Astrocyte of the cerebellum (primary cell): ENCODE measurements around the gene PHOX2A.
A peak's percentile ranks its signal among the peaks of the same experiment; 100 is the strongest.
"Not testable (repeated sequence)": the region's sequence is repeated elsewhere in the genome, so short reads cannot be mapped to it uniquely, and the experiment has no call there.

Experiments used
- DNase-seq: peaks from one replicate; pipeline ENCODE4 v3.0.0-alpha.2; 2011; ENCODE audit warnings: low read depth
- H3K4me3 ChIP-seq: 2 replicates; pipeline ENCODE4 v1.5.1; 2011; ENCODE audit warnings: mild to moderate bottlenecking, low read depth, low read length, moderate library complexity
- in situ Hi-C: cut with HindIII; loops from 2 replicates; pipeline ENCODE4 v1.10.0; 2017; ENCODE audit warnings: low sequenced_read_pairs
- TF ChIP-seq, protein P1 (sequence below): IDR thresholded peaks from 2 replicates; pipeline ENCODE4 v1.5.1; 2012; ENCODE audit warnings: low read length, low read depth, moderate library complexity, mild to moderate bottlenecking; ENCODE audit errors: missing control alignments

PHOX2A gene

DNA sequence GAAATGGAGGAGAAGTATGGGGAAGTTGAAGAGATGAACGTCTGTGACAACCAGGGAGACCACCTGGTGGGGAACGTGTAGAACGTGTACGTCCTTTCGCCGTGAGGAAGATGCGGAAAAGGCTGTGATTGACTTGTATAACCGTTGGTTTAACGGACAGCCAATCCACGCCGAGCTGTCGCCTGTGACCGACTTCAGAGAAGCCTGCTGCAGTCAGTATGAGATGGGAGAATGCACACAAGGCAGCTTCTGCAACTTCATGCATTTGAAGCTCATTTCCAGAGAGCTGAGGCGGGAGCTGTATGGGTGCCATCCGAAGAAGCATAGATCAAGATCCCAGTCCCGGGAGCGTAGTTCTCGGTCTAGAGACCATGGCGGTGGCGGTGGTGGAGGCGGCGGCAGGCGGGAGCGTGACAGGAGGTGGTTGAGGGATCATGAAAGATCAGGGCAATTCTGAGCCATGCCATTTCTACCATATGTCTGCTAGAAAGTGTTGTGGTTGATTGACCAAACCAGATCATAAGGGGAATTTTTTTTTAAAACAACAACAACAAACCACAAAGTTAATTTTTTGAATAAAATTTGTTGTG is 36.8 kb upstream of the PHOX2A start:
- in situ Hi-C loops = no loop called here
- TF ChIP-seq, protein P1, sequence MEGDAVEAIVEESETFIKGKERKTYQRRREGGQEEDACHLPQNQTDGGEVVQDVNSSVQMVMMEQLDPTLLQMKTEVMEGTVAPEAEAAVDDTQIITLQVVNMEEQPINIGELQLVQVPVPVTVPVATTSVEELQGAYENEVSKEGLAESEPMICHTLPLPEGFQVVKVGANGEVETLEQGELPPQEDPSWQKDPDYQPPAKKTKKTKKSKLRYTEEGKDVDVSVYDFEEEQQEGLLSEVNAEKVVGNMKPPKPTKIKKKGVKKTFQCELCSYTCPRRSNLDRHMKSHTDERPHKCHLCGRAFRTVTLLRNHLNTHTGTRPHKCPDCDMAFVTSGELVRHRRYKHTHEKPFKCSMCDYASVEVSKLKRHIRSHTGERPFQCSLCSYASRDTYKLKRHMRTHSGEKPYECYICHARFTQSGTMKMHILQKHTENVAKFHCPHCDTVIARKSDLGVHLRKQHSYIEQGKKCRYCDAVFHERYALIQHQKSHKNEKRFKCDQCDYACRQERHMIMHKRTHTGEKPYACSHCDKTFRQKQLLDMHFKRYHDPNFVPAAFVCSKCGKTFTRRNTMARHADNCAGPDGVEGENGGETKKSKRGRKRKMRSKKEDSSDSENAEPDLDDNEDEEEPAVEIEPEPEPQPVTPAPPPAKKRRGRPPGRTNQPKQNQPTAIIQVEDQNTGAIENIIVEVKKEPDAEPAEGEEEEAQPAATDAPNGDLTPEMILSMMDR = no peak
- no peak for DNase-seq
- H3K4me3 ChIP-seq = no peak overlapping the region

DNA sequence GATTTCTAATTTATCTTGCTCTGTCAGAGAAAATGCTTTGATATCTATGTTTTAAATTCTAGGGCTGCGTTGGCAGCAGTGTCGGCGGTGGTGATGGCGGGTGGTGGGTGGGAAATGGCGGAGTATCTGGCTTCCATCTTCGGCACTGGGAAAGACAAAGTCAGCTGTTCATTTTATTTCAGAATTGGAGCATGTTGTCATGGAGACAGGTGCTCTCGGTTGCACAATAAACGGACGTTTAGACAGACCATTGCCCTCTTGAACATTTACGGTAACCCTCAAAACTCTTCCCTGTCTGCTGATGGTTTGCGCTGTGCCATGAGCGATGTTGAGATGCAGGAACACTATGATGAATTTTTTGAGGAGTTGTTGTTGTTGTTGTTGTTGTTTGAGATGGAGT is 36.1 kb upstream of the PHOX2A start:
- TF ChIP-seq, protein P1 = no peak
- DNase-seq = no peak
- no peak overlapping the region for H3K4me3 ChIP-seq
- in situ Hi-C loops = no loop called here

DNA sequence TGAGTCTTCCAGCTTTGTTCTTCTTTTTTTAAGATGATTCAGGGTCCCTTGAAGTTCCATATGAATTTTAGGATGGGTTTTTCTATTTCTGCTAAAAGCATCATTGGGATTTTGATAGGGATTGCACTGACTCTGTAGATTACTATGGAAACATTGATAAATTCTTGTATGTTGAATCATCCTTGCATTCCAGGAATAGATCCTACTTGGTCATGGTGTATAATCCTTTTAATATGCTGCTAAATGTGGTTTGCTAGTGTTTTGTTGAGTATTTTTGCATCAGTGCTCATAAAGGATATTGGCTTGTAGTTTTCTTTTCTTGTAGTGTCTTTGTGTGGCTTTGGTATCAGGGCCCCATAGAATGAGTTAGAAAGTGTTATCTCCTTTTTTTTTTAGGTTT is 34.9 kb upstream of the PHOX2A start:
- TF ChIP-seq, protein P1 = no peak
- DNase-seq = peak; percentile 59
- no peak overlapping the region for H3K4me3 ChIP-seq
- in situ Hi-C loops = no loop called here

DNA sequence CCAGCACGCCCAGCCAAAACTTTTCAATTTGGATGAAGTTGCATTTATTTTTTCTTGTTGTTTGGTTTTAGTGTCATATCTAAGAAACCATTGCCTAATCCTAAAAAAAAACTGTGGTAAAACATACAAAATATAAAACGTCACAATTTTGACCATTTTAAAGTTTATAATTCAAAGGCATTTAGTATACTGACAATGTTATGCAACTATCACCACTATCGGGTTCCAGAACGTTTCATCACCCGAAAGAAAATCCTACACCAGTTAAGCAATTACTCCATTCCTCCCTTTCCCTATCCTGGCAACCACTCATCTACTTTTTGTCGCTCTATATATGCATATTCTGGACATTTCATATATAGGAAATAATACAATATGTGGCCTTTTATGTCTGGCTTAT is 30.5 kb upstream of the PHOX2A start:
- TF ChIP-seq, protein P1 = no peak
- in situ Hi-C loops = no loop called here
- H3K4me3 ChIP-seq = no peak overlapping the region
- no peak for DNase-seq

DNA sequence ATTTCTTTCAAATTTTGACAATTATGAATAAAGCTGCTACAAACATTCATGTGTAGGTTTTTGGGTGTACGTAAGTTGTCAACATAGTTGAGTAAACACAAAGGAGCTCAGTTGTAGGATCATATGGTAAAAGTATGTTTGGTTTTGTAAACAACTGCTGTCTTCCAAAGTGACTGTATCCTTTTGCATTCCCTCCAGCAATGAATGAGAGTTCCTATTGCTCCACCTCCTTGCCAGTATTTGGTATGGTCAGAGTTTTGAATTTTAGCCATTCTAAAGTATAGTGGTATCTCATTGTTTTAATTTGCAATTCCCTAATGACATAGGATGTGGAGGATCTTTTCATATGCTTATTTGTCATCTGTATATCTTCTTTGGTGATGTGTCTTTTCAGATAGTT is 28.0 kb upstream of the PHOX2A start:
- in situ Hi-C loops = no loop called here
- TF ChIP-seq, protein P1 = no peak
- no peak overlapping the region for H3K4me3 ChIP-seq
- no peak for DNase-seq

DNA sequence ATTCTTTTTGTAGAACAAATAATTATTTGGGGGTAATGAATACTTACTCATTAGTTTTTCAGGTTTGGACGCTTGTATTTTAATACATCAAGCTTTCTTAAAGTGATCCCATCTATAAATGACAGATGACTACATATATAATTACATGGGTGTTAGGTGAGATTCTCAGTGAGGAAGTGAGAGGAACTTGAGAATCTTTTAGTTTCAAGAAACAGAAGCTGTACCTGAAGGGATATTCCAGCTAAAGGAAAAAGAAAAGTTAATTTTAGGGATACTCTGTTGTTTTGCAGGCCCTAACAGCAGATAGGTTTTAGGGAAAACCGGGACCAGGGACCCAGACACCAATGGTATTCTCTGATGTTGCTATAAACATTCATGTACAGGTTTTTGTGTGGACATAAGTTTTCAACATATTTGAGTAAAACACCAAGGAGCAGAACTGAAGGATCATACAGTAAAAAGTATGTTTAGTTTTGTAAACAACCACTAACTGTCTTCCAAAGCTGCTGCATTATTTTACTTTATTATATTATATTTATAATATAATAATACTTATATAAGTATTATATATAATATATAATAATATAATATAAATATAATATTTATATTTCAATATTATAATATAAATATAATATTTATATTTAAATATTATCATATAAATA is 24.1 kb upstream of the PHOX2A start:
- TF ChIP-seq, protein P1 = no peak
- H3K4me3 ChIP-seq = no peak overlapping the region
- in situ Hi-C loops = no loop called here
- no peak for DNase-seq

DNA sequence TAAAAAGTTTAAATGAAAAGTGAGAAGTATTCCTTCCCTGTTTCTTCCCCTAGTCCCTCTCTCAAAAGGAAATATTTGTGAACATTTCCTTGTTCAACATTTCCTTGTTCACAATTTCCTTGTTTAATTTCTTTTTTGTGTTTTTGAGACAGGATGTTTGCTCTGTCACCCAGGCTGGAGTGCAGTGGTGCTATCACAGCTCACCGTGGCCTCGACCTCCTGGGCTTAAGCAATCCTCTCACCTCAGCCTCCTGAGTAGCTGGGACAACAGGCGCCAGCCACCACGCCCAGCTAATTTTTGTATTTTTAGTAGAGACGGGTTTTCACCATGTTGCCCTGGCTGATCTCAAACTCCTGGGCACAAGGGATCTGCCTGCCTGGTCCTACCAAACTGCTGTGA is 23.0 kb upstream of the PHOX2A start:
- H3K4me3 ChIP-seq, DNase-seq, in situ Hi-C loops: not testable (repeated sequence)
